Activated naive CD4-positive, alpha-beta T cell treated with anti-CD3 and anti-CD28 coated beads, Interleukin-2, amount 50 U/mL, for 72 hours (primary cell): Measurements from ENCODE around the gene RGS4. TPM values are rescaled to one million over a fixed set of nuclear protein-coding genes. Genes with fewer than 3 reads are reported as not detected.

Experiments used
- total RNA-seq, 2 donors: library from RNA; stranded (reverse); gene quantifications; one replicate each; pipeline ENCODE4 v1.2.3, GENCODE V29; 2022

The RGS4 gene
- total RNA-seq, 2 donors from 2014 or later = not detected

Other genes starting within 250 kb of the RGS4 start
- gene CCDC190, start 208.2 kb upstream of the RGS4 start, total RNA-seq = not detected
- 1 to 10 TPM; 1.2 to 7.7 TPM for gene RGS5, start 133.6 kb downstream of the RGS4 start, total RNA-seq